HEK293 (cell line): ENCODE results near the gene RBP2.

ENCODE experiments used
- CTCF ChIP-seq: fragments of 450-650 bp; formaldehyde crosslinking; IDR thresholded peaks from 2 replicates; pipeline ENCODE4 v1.5.1; 2016; ENCODE audit warnings: missing biosample characterization, missing genetic modification characterization
- ZNF155 ChIP-seq: fragments of 450-650 bp; formaldehyde crosslinking; IDR thresholded peaks from 2 replicates; pipeline ENCODE4 v1.5.1; 2016; ENCODE audit warnings: missing biosample characterization, missing genetic modification characterization
- ZNF23 ChIP-seq: fragments of 450-650 bp; formaldehyde crosslinking; IDR thresholded peaks from 2 replicates; pipeline ENCODE4 v1.5.1; 2016; ENCODE audit warnings: missing biosample characterization, missing genetic modification characterization, borderline replicate concordance

DNA sequence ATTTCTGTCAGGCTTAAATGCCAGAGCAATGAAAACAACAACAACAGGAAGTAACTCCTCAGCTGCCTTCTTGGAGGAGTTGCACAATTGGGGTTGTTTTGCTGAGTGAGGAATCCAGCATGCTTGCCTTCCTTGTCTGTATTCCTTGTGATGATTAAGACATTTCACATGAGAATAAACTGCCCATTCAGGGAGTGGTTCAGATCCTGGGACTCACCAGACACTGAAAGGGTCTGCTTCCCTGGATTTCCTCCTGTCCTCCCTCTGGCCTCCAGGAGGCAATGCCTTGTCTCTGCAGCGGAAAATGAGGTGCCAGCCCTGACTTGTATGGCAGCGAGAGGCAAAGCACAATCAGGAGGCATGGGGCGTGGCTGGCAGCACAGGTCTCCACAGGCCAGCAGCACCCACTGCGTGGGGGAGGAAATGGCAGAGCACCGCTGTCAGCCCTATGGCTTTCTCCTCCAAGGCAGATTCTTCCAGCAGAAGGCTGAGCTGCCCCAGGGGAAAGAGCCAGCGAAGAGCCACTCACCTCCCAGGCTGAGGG is 41.5 kb downstream of the RBP2 start:
- no peak for TF ChIP-seq ZNF155 (tag by site-specific recombination)
- TF ChIP-seq CTCF (tag by site-specific recombination) = no peak
- no peak for TF ChIP-seq ZNF23 (tag by site-specific recombination)
